ENCODE data around the gene HMGN2. TPM values are rescaled to one million over a fixed set of nuclear protein-coding genes. Genes with fewer than 3 reads are reported as not detected.

HMGN2 gene
- polyA plus RNA-seq, 1 donor: 531 TPM

Other genes with a start within 250 kb of the HMGN2 start
- 23.6 TPM for gene CEP85, start 238.2 kb upstream of the HMGN2 start, polyA plus RNA-seq (ENCODE audit: insufficient read length)
- gene SH3BGRL3, start 192.4 kb upstream of the HMGN2 start, polyA plus RNA-seq (ENCODE audit: insufficient read length): 44.5 TPM
- 8.2 TPM for gene UBXN11, start 165.8 kb upstream of the HMGN2 start, polyA plus RNA-seq (ENCODE audit: insufficient read length)
- gene CD52, start 154.5 kb upstream of the HMGN2 start, polyA plus RNA-seq (ENCODE audit: insufficient read length): 1.3 TPM
- gene CRYBG2, start 118.3 kb upstream of the HMGN2 start, polyA plus RNA-seq (ENCODE audit: insufficient read length): not detected
- gene ZNF683, start 99.7 kb upstream of the HMGN2 start, polyA plus RNA-seq (ENCODE audit: insufficient read length): not detected
- not detected for gene LIN28A, start 61.6 kb upstream of the HMGN2 start, polyA plus RNA-seq (ENCODE audit: insufficient read length)
- gene DHDDS, start 40.1 kb upstream of the HMGN2 start, polyA plus RNA-seq (ENCODE audit: insufficient read length): 19.8 TPM
- 5.9 TPM for gene RPS6KA1, start 57.3 kb downstream of the HMGN2 start, polyA plus RNA-seq (ENCODE audit: insufficient read length)
- 41.5 TPM for gene ARID1A, start 223.6 kb downstream of the HMGN2 start, polyA plus RNA-seq (ENCODE audit: insufficient read length)